Common myeloid progenitor, CD34-positive (primary cell): Measurements from ENCODE around the gene OLFM3. TPM values are rescaled to one million over a fixed set of nuclear protein-coding genes. Genes with fewer than 3 reads are reported as not detected.
A peak's percentile ranks its signal among the peaks of the same experiment; 100 is the strongest.

Experiments used
- CTCF ChIA-PET: fragments of 350-600 bp; sonication (Branson Sonifier 250); formaldehyde crosslinking; loops from one replicate; lab custom pipeline; 2021; ENCODE audit warnings: antibody characterized with exemption; lab: Charles Lee
- POLR2A ChIA-PET: fragments of 350-600 bp; sonication (Branson Sonifier 250); formaldehyde crosslinking; loops from one replicate; lab custom pipeline; 2021; ENCODE audit warnings: antibody characterized with exemption; lab: Charles Lee
- DNase-seq, 3 donors: peaks; one replicate each; pipeline versions ENCODE4 v3.0.0 to v3.0.0-alpha.2; 2013
- H3K27ac ChIP-seq, 2 experiments: 1 replicate in 1 of 2; 2 replicates in 1 of 2; pipeline ENCODE4 v1.7.0; 2013; ENCODE audit warnings: inconsistent platforms in 2 of 2, low read length in 2 of 2, mild to moderate bottlenecking in 2 of 2, low read depth in 1 of 2, moderate library complexity in 1 of 2; ENCODE audit not compliant: severe bottlenecking in 2 of 2, insufficient read depth in 1 of 2, poor library complexity in 1 of 2
- H3K27me3 ChIP-seq, 5 experiments: replicated peaks in 2 of 5; 1 replicate in 3 of 5; 2 replicates in 2 of 5; pipeline versions ENCODE4 v1.6.1 to v1.7.0; 2013; ENCODE audit warnings: low read length in 4 of 5, mild to moderate bottlenecking in 2 of 5, moderate library complexity in 2 of 5, inconsistent platforms in 1 of 5; ENCODE audit not compliant: insufficient read depth in 5 of 5, control insufficient read depth in 4 of 5
- H3K36me3 ChIP-seq, 4 experiments: 1 replicate in 2 of 4; 2 replicates in 2 of 4; pipeline versions ENCODE4 v1.6.1 to v1.7.0; 2013; ENCODE audit warnings: low read length in 3 of 4, control low read depth in 1 of 4, mild to moderate bottlenecking in 1 of 4; ENCODE audit not compliant: control insufficient read depth in 4 of 4, insufficient read depth in 4 of 4
- H3K4me1 ChIP-seq, 4 experiments: 1 replicate in 3 of 4; 2 replicates in 1 of 4; pipeline versions ENCODE4 v1.6.1 to v1.7.1; 2013; ENCODE audit warnings: low read length in 3 of 4, mild to moderate bottlenecking in 3 of 4, control low read depth in 1 of 4, inconsistent platforms in 1 of 4, moderate library complexity in 1 of 4; ENCODE audit not compliant: control insufficient read depth in 4 of 4, insufficient read depth in 4 of 4; ENCODE audit errors: control extremely low read depth in 1 of 4
- H3K4me3 ChIP-seq, 7 experiments: 1 replicate in 4 of 7; 2 replicates in 3 of 7; pipeline versions ENCODE4 v1.5.1 to v1.7.0; 2013; ENCODE audit warnings: mild to moderate bottlenecking in 7 of 7, low read length in 6 of 7, moderate library complexity in 6 of 7, inconsistent platforms in 2 of 7, low read depth in 2 of 7, control low read depth in 1 of 7; ENCODE audit not compliant: insufficient read depth in 4 of 7, control insufficient read depth in 1 of 7; ENCODE audit errors: extremely low read depth in 1 of 7
- H3K9me3 ChIP-seq, 5 experiments: 1 replicate in 4 of 5; 2 replicates in 1 of 5; pipeline versions ENCODE4 v1.6.1 to v1.7.1; 2013; ENCODE audit warnings: low read length in 4 of 5, mild to moderate bottlenecking in 2 of 5, inconsistent platforms in 1 of 5, low read depth in 1 of 5, moderate library complexity in 1 of 5; ENCODE audit not compliant: control insufficient read depth in 4 of 5, insufficient read depth in 2 of 5; ENCODE audit errors: control extremely low read depth in 1 of 5
- WGBS: methylation state at CpG from one replicate; pipeline ENCODE4 v1.1.5; 2013; ENCODE audit not compliant: insufficient coverage; 5-methylcytosine and 5-hydroxymethylcytosine counted together
- polyA plus RNA-seq: library from polyadenylated mRNA; unstranded; fragments of 120-200 nt; gene quantifications from one replicate; pipeline ENCODE4 v1.2.1, GENCODE V29; 2013

Gene OLFM3
- polyA plus RNA-seq, result 0.16 TPM

- POLR2A ChIA-PET, result interaction anchor here (1.0 kb wide), 1 partner anchor 151 kb away, joined by 5 read pairs; no protein-coding TSS in a partner anchor
- DNase-seq, result peak; percentile 29 to 72 (median 66)
- Histone ChIP-seq H3K4me1 (peaks cover 0 to 20% (median 2%) of the 10 kb centered on the region in 4 experiments), H3K9me3 (peaks cover 0 to 1% (median 0%) of the 10 kb centered on the region in 5 experiments), H3K27ac (no peak within 1 kb of the TSS), H3K27me3 (peaks cover 5 to 22% (median 7%) of the 10 kb centered on the region in 5 experiments), H3K36me3 (no peaks in the 10 kb centered on the region), H3K4me3 (peak within 1 kb of the TSS in 4 of 7 experiments; percentile 1 to 41 (median 38))
- WGBS, result 5% methylated on average over 24 of the region's 24 CpGs
- CTCF ChIA-PET, result no interaction called here
Measured at GRCh38 chr1:101996825-101997465, at the start of gene OLFM3. Gene OLFM3, minus strand, starts transcription at chr1:101996926.

GRCh38 chr1:102045752-102046151 is 49.0 kb upstream of the OLFM3 start:
- H3K27ac ChIP-seq, result no peak overlapping the region
- no peak overlapping the region for H3K4me3 ChIP-seq
- CTCF ChIA-PET, result no interaction called here
- H3K36me3 ChIP-seq, result no peaks in the 10 kb centered on the region
- no peaks in the 10 kb centered on the region for H3K9me3 ChIP-seq
- no peak for DNase-seq
- POLR2A ChIA-PET, result no interaction called here
- WGBS, result 100% methylated on average over 2 of the region's 2 CpGs
- no peaks in the 10 kb centered on the region for H3K27me3 ChIP-seq
- peaks cover 0 to 11% (median 0%) of the 10 kb centered on the region in 4 experiments for H3K4me1 ChIP-seq

GRCh38 chr1:102032534-102032933 is 35.8 kb upstream of the OLFM3 start:
- no peaks in the 10 kb centered on the region for H3K36me3 ChIP-seq
- no peaks in the 10 kb centered on the region for H3K4me1 ChIP-seq
- H3K9me3 ChIP-seq, result no peaks in the 10 kb centered on the region
- WGBS, result 98% methylated on average over 5 of the region's 7 CpGs
- POLR2A ChIA-PET, result no interaction called here
- CTCF ChIA-PET, result no interaction called here
- peaks cover 0 to 2% (median 0%) of the 10 kb centered on the region in 5 experiments for H3K27me3 ChIP-seq
- H3K27ac ChIP-seq, result no peak overlapping the region
- DNase-seq, result no peak
- H3K4me3 ChIP-seq, result no peak overlapping the region

- Histone ChIP-seq H3K36me3 (no peaks in the 10 kb centered on the region), H3K9me3 (peaks cover 0 to 2% (median 0%) of the 10 kb centered on the region in 5 experiments), H3K4me1 (no peaks in the 10 kb centered on the region), H3K4me3 (no peak overlapping the region), H3K27ac (no peak overlapping the region), H3K27me3 (no peaks in the 10 kb centered on the region)
- ChIA-PET POLR2A (no interaction called here), CTCF (no interaction called here)
- no peak for DNase-seq
Measured at GRCh38 chr1:102019530-102019929, 22.8 kb upstream of the OLFM3 start.

- ChIA-PET CTCF (no interaction called here), POLR2A (no interaction called here)
- H3K9me3 ChIP-seq, result peaks cover 0 to under 1% (median 0%) of the 10 kb centered on the region in 5 experiments
- H3K4me1 ChIP-seq, result no peaks in the 10 kb centered on the region
- no peaks in the 10 kb centered on the region for H3K27me3 ChIP-seq
- no peak for DNase-seq
- H3K27ac ChIP-seq, result no peak overlapping the region
- no peaks in the 10 kb centered on the region for H3K36me3 ChIP-seq
- no CpG with 5 or more reads among the region's 3 CpGs for WGBS
- no peak overlapping the region for H3K4me3 ChIP-seq
Measured at GRCh38 chr1:102015728-102016127, 19.0 kb upstream of the OLFM3 start.

- no peak for DNase-seq
- Histone ChIP-seq H3K4me3 (no peak overlapping the region), H3K9me3 (peaks cover 0 to 1% (median 0%) of the 10 kb centered on the region in 5 experiments), H3K27ac (no peak overlapping the region), H3K36me3 (no peaks in the 10 kb centered on the region), H3K27me3 (peaks cover 0 to 8% (median 2%) of the 10 kb centered on the region in 5 experiments), H3K4me1 (no peaks in the 10 kb centered on the region)
- ChIA-PET POLR2A (no interaction called here), CTCF (no interaction called here)
- WGBS, result no CpG with 5 or more reads among the region's 2 CpGs
Measured at GRCh38 chr1:102002057-102002456, 5.3 kb upstream of the OLFM3 start.

- Histone ChIP-seq H3K36me3 (no peaks in the 10 kb centered on the region), H3K4me1 (peaks cover 0 to 20% (median 2%) of the 10 kb centered on the region in 4 experiments), H3K9me3 (peaks cover 0 to 1% (median 0%) of the 10 kb centered on the region in 5 experiments), H3K27ac (no peak overlapping the region), H3K27me3 (peaks cover 5 to 22% (median 7%) of the 10 kb centered on the region in 5 experiments), H3K4me3 (peak overlapping the region in 3 of 7 experiments; percentile 1 to 40 (median 37))
- ChIA-PET CTCF (interaction anchor here (1.9 kb wide), 1 partner anchor 13 kb away, joined by 5 read pairs; no protein-coding TSS in a partner anchor), POLR2A (no interaction called here)
- 16% methylated on average over 17 of the region's 20 CpGs for WGBS
- no peak for DNase-seq
Measured at GRCh38 chr1:101995984-101996745, 561 bp downstream of the OLFM3 start.
